Colon (tissue), 2 donors: ENCODE results near the gene SGO1.
"Not testable (repeated sequence)": the region's sequence is repeated elsewhere in the genome, so short reads cannot be mapped to it uniquely, and the experiment has no call there.

ENCODE experiments used
- FAIRE-seq: peaks from 2 replicates; lab custom pipeline; 2012; peaks lifted over from hg19 to GRCh38; lab: Jason Lieb, UNC
- donor health status: control.
- donor health status: control.

The SGO1 gene

GRCh38 chr3:20185679-20186599, at the start of gene SGO1:
Gene SGO1 (minus strand): TSS chr3:20186206. CDS start chr3:20184027, 2,179 bp downstream.
- FAIRE-seq, result no peak

- no peak for FAIRE-seq
Observed at GRCh38 chr3:20235796-20236195, 49.8 kb upstream of the SGO1 start.

GRCh38 chr3:20232906-20233780, 47.1 kb upstream of the SGO1 start:
- no peak for FAIRE-seq

GRCh38 chr3:20230954-20231353, 44.9 kb upstream of the SGO1 start:
- no peak for FAIRE-seq

- no peak for FAIRE-seq
Observed at GRCh38 chr3:20225769-20226168, 39.8 kb upstream of the SGO1 start.

- FAIRE-seq, result no peak
Observed at GRCh38 chr3:20222274-20222673, 36.3 kb upstream of the SGO1 start.

GRCh38 chr3:20218215-20218614, 32.2 kb upstream of the SGO1 start:
- FAIRE-seq, result no peak

- no peak for FAIRE-seq
Observed at GRCh38 chr3:20215636-20216035, 29.6 kb upstream of the SGO1 start.

- not testable (repeated sequence) for FAIRE-seq
Observed at GRCh38 chr3:20213491-20213890, 27.5 kb upstream of the SGO1 start.

GRCh38 chr3:20207945-20208344, 21.9 kb upstream of the SGO1 start:
- not testable (repeated sequence) for FAIRE-seq

GRCh38 chr3:20205898-20206297, 19.9 kb upstream of the SGO1 start:
- FAIRE-seq, result not testable (repeated sequence)

- FAIRE-seq, result no peak
Observed at GRCh38 chr3:20201143-20201542, 15.1 kb upstream of the SGO1 start.

GRCh38 chr3:20197775-20198174, 11.8 kb upstream of the SGO1 start:
- FAIRE-seq, result no peak

GRCh38 chr3:20194793-20195460, 8.9 kb upstream of the SGO1 start:
- FAIRE-seq, result no peak

- FAIRE-seq, result no peak
Observed at GRCh38 chr3:20190991-20191390, 5.0 kb upstream of the SGO1 start.

- no peak for FAIRE-seq
Observed at GRCh38 chr3:20186600-20187004, 596 bp upstream of the SGO1 start.

GRCh38 chr3:20185331-20185678, 701 bp downstream of the SGO1 start:
- no peak for FAIRE-seq

- no peak for FAIRE-seq
Observed at GRCh38 chr3:20182206-20182605, 3.8 kb downstream of the SGO1 start.

GRCh38 chr3:20181276-20181675, 4.7 kb downstream of the SGO1 start:
- FAIRE-seq, result no peak

- FAIRE-seq, result no peak
Observed at GRCh38 chr3:20173844-20174410, 12.1 kb downstream of the SGO1 start.

GRCh38 chr3:20161714-20162113, 24.3 kb downstream of the SGO1 start:
- no peak for FAIRE-seq

GRCh38 chr3:20160230-20160629, 25.8 kb downstream of the SGO1 start:
- FAIRE-seq, result no peak
